NCI-H524 (cell line): ENCODE results near the gene CTSO.

Experiments used
- DNase-seq, 2 experiments: peaks; one replicate each; lab custom pipeline; 2025; lab: John Stamatoyannopoulos, UW

CTSO gene

GRCh38 chr4:155953151-155954117 is at the start of gene CTSO:
TSS of gene CTSO (minus strand) at chr4:155953866. CDS start at chr4:155953847, 19 bp downstream.
- peak; percentile 35 to 67 for DNase-seq

GRCh38 chr4:156000491-156000890 is 46.8 kb upstream of the CTSO start:
- no peak for DNase-seq

- DNase-seq, result no peak
Measured at GRCh38 chr4:155999725-156000124, 46.1 kb upstream of the CTSO start.

GRCh38 chr4:155995069-155995468 is 41.4 kb upstream of the CTSO start:
- DNase-seq, result no peak

GRCh38 chr4:155984106-155984797 is 30.6 kb upstream of the CTSO start:
- DNase-seq, result no peak

GRCh38 chr4:155982736-155983385 is 29.2 kb upstream of the CTSO start:
- DNase-seq, result no peak

GRCh38 chr4:155978810-155979209 is 25.1 kb upstream of the CTSO start:
- DNase-seq, result no peak

- no peak for DNase-seq
Measured at GRCh38 chr4:155975511-155975910, 21.8 kb upstream of the CTSO start.

- DNase-seq, result no peak
Measured at GRCh38 chr4:155974996-155975395, 21.3 kb upstream of the CTSO start.

GRCh38 chr4:155974476-155974749 is 20.7 kb upstream of the CTSO start:
- no peak for DNase-seq

- no peak for DNase-seq
Measured at GRCh38 chr4:155973639-155974475, 20.2 kb upstream of the CTSO start.

GRCh38 chr4:155972098-155972497 is 18.4 kb upstream of the CTSO start:
- DNase-seq, result no peak

- no peak for DNase-seq
Measured at GRCh38 chr4:155966731-155967395, 13.2 kb upstream of the CTSO start.

- no peak for DNase-seq
Measured at GRCh38 chr4:155966171-155966570, 12.5 kb upstream of the CTSO start.

GRCh38 chr4:155964016-155964891 is 10.6 kb upstream of the CTSO start:
- no peak for DNase-seq

GRCh38 chr4:155962767-155963166 is 9.1 kb upstream of the CTSO start:
- no peak for DNase-seq

GRCh38 chr4:155961575-155961974 is 7.9 kb upstream of the CTSO start:
- no peak for DNase-seq

GRCh38 chr4:155960522-155960921 is 6.9 kb upstream of the CTSO start:
- no peak for DNase-seq

- no peak for DNase-seq
Measured at GRCh38 chr4:155959417-155959816, 5.8 kb upstream of the CTSO start.

- no peak for DNase-seq
Measured at GRCh38 chr4:155956461-155956860, 2.8 kb upstream of the CTSO start.
